ENCODE results near the gene WDR33. TPM values are rescaled to one million over a fixed set of nuclear protein-coding genes. Genes with fewer than 3 reads are reported as not detected.

WDR33 gene
- total and polyA plus RNA-seq, 4 donors = 8.2 to 37.5 (median 22.4) TPM

- no peaks in the 10 kb centered on the region for H3K9me3 ChIP-seq (ENCODE audit: control insufficient read depth in 4 of 4, low read length in 3 of 4)
- 96% methylated on average over 8 of the region's 8 CpGs for WGBS
- H3K27ac ChIP-seq (ENCODE audit: low read depth in 1 of 2, low read length in 2 of 2) = no peak overlapping the region
- no peak overlapping the region for H3K9ac ChIP-seq (ENCODE audit: low read depth in 1 of 2, low read length in 2 of 2)
- TF ChIP-seq RAD21 (IDR thresholded peaks at IDR 0.05) (no peak), MAX (IDR thresholded peaks at IDR 0.05) (no peak), ATF3 (IDR thresholded peaks at IDR 0.05) (no peak), FOXA1 (IDR thresholded peaks at IDR 0.05) (no peak)
- no peaks in the 10 kb centered on the region for H3K27me3 ChIP-seq (ENCODE audit: control insufficient read depth in 4 of 4, insufficient read depth in 4 of 4, low read length in 3 of 4)
- DNase-seq (ENCODE audit: low spot score) = no peak
- peaks cover 6 to 17% (median 11%) of the 10 kb centered on the region in 4 donors for H3K4me1 ChIP-seq (ENCODE audit: control insufficient read depth in 4 of 4, insufficient read depth in 4 of 4, low read length in 3 of 4)
- peaks cover 6 to 32% (median 18%) of the 10 kb centered on the region in 4 donors for H3K36me3 ChIP-seq (ENCODE audit: control insufficient read depth in 4 of 4, insufficient read depth in 3 of 4, low read depth in 1 of 4, low read length in 3 of 4)
- H3K4me3 ChIP-seq (ENCODE audit: low read depth in 1 of 3, low read length in 3 of 3) = no peak overlapping the region
Measured at GRCh38 chr2:127852388-127852787, 41.4 kb upstream of the WDR33 start.

- no peak overlapping the region for H3K27ac ChIP-seq (ENCODE audit: low read depth in 1 of 2, low read length in 2 of 2)
- WGBS = 94% methylated on average over 7 of the region's 7 CpGs
- H3K9me3 ChIP-seq (ENCODE audit: control insufficient read depth in 4 of 4, low read length in 3 of 4) = no peaks in the 10 kb centered on the region
- TF ChIP-seq FOXA2 (IDR thresholded peaks at IDR 0.05) = no peak
- TF ChIP-seq HNF4A (conservative IDR thresholded peaks at IDR 0.05) = no peak
- TF ChIP-seq CTCF (IDR thresholded peaks at IDR 0.05; ENCODE audit: low read depth, low read length, missing input control) = no peak
- TF ChIP-seq JUND (IDR thresholded peaks at IDR 0.05) = no peak
- no peak for TF ChIP-seq ZBTB33 (IDR thresholded peaks at IDR 0.05)
- no peak for TF ChIP-seq YY1 (IDR thresholded peaks at IDR 0.05)
- no peak for TF ChIP-seq RAD21 (IDR thresholded peaks at IDR 0.05)
- TF ChIP-seq ATF3 (IDR thresholded peaks at IDR 0.05) = no peak
- TF ChIP-seq SP1 (IDR thresholded peaks at IDR 0.05) = no peak
- no peak for TF ChIP-seq TAF1 (conservative IDR thresholded peaks at IDR 0.05)
- no peak for TF ChIP-seq EGR1 (IDR thresholded peaks at IDR 0.05; ENCODE audit: low read depth in 2 of 2)
- no peak for TF ChIP-seq GABPA (IDR thresholded peaks at IDR 0.05 in 1 of 2, conservative IDR thresholded peaks at IDR 0.05 in 1 of 2)
- TF ChIP-seq REST (IDR thresholded peaks at IDR 0.05) = no peak
- TF ChIP-seq HNF4G (IDR thresholded peaks at IDR 0.05) = no peak
- TF ChIP-seq NR2F2 (IDR thresholded peaks at IDR 0.05) = no peak
- no peak for TF ChIP-seq FOXA1 (IDR thresholded peaks at IDR 0.05)
- TF ChIP-seq MAX (IDR thresholded peaks at IDR 0.05) = no peak
- no peak for TF ChIP-seq RXRA (IDR thresholded peaks at IDR 0.05)
- H3K27me3 ChIP-seq (ENCODE audit: control insufficient read depth in 4 of 4, insufficient read depth in 4 of 4, low read length in 3 of 4) = no peaks in the 10 kb centered on the region
- DNase-seq (ENCODE audit: low spot score) = no peak
- H3K4me1 ChIP-seq (ENCODE audit: control insufficient read depth in 4 of 4, insufficient read depth in 4 of 4, low read length in 3 of 4) = no peaks in the 10 kb centered on the region
- H3K9ac ChIP-seq (ENCODE audit: low read depth in 1 of 2, low read length in 2 of 2) = no peak overlapping the region
- no peak overlapping the region for H3K4me3 ChIP-seq (ENCODE audit: low read depth in 1 of 3, low read length in 3 of 3)
- H3K36me3 ChIP-seq (ENCODE audit: control insufficient read depth in 4 of 4, insufficient read depth in 3 of 4, low read depth in 1 of 4, low read length in 3 of 4) = peaks cover 9 to 44% (median 28%) of the 10 kb centered on the region in 4 donors
Measured at GRCh38 chr2:127847931-127848330, 37.0 kb upstream of the WDR33 start.

Data from liver (tissue), 9 donors.